ENCODE results near the gene KCTD5.

DNA sequence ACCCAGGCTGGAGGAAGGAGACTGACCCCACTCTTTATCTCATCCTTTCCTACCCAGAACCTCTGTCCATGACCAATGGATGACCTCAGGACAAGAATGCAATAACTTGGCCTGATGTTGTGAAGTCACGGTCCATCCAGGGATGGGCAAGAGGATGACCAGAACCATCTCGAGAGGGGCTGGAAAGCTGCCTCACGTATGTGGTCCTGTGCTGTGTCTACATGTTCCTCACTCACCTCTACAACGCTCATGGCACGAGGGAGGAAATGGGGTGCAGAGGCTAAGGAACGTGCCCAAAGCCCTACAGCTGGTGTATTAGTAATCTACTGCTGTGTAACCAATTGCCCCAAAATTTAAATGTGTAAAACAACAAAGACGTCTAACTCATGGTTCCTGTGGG is 7.3 kb upstream of the KCTD5 start:
- TF ChIP-seq POLR2AphosphoS5 (IDR thresholded peaks at IDR 0.05; ENCODE audit: low read depth, low read length) (no peak), POLR2A (IDR thresholded peaks at IDR 0.05; ENCODE audit: low read depth, low read length) (no peak), PAX5 (IDR thresholded peaks at IDR 0.05; ENCODE audit: insufficient read depth, low read length, severe bottlenecking) (no peak), SPI1 (IDR thresholded peaks at IDR 0.05; ENCODE audit: low read depth, low read length) (no peak)
